Activated CD4-positive, alpha-beta T cell treated with anti-CD3 and anti-CD28 coated beads, Interleukin-2, amount 50 U/mL, for 1 hour (primary cell): ENCODE data around the gene SF1.

Experiments used
- DNase-seq: peaks from one replicate; pipeline ENCODE4 v3.0.0-alpha.2; 2020

Gene SF1

DNA sequence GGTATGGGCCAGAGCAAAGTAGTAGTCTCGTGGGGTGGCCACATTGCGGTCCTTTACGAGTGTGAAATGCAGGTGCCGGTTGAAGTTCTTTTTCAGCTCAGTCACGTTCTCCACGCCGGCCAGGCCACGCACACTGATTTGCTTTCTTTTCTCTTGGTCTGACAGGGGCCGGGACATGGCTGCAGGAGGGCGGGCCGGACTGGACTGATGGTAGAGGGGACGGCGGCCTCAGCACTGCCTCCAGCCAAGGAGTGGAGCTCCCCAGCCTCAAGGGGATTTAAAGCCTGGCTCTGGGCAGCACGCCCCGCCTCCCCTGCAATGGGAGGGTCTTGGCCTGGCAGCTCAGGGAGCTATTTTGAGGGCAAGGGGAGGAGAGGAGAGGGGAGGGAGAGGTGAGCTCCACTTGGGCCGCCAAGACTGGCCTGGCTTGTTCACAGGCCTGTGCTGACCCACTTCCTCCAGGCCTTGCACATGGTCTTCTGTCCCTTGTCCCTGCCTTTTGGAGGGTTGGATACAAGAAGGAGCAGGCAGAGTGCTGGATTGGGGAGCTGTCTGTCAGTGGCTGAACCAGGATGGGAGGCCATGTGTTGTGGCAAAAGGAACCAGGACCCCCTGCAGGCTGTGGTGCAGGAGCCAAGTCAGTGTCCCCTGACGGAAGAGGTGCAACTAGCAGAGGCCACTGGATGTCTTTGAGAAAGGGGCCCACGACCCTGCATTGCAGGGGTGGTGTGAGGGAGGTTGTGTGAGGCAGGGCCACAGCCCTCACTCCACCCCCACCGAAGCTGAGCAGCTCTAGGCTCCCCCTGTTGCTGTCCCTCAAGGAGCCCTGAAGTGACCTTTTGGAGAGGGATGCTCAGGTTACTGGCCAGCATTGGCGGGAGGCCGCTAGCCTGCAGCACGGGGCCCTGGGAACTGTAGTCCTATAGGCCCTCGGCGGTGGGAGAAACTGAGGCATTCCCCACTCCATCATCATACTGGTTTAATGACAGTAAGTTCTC is 18.3 kb downstream of the SF1 start, which contains the start of gene PYGM:
Gene PYGM (minus strand): TSS at position 253 of the 998 bp plus-strand sequence. CDS start 76 bp downstream, at position 177.
- DNase-seq, result no peak

DNA sequence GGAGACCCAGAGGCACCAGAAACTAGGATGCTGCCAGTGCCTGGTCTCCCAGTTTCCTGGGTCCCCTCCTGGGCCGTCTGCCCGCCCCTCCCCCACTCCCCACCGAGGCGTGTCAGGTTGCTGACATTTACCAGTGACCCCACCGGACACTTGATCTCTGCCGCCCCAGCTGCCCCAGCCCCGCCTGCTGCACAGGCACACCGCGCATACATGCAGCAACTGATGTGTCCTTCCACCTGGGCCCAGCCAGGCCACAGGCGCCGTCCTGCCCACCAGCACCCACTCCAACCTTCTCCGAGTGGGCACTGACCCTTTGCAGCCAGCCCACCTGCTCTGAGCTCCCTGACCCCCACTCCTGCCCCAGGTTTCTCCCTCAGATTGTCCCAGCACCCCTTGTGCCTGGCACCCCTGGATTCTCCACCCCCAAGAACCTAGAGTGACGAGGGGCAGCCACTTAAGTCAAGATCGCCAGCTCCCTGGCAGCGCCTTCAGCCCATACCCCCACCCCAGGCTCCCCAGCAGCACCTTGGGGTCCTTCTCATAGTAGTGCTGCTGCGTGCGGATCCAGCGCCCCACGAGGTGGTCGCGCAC is 19.1 kb downstream of the SF1 start:
- DNase-seq, result no peak

- no peak for DNase-seq
These were observed 19.8 kb downstream of the SF1 start for GRCh38 chr11:64758330-64759079.

- no peak for DNase-seq
These were observed 20.6 kb downstream of the SF1 start for GRCh38 chr11:64757549-64758329.

DNA sequence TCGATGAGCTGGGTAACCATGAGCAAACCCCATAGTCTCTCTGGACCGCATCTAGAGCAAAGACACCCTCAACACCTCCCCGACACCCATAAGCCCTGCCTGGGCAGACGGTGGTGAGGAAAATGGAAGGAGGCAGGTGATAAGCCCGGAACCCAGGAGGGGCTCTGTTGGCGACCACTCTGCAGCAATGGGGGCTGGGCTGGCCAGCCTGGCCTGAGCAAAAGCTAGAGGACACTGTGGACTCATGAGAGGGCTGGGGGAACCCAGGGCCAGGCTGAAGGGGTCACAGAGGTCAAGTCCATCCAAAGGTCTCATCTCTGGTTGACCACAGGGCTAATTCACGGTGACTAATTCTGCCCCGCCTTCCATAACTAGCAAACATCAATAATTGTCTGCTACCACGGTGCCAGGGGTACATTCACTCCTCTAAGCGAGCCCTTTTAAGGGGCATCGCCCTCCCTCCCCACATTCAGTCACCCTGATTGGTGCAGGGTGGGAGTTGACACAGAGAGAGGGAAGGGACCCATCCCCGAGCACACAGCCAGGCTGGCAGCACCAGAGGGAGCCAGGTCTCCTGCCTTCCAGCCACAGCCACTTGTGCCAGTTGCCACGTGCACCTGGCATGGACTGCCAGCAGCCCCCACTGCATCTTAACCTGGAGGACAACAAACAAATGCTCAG is 22.5 kb downstream of the SF1 start:
- DNase-seq, result no peak

GRCh38 chr11:64754919-64755662 is 23.3 kb downstream of the SF1 start:
- no peak for DNase-seq

DNA sequence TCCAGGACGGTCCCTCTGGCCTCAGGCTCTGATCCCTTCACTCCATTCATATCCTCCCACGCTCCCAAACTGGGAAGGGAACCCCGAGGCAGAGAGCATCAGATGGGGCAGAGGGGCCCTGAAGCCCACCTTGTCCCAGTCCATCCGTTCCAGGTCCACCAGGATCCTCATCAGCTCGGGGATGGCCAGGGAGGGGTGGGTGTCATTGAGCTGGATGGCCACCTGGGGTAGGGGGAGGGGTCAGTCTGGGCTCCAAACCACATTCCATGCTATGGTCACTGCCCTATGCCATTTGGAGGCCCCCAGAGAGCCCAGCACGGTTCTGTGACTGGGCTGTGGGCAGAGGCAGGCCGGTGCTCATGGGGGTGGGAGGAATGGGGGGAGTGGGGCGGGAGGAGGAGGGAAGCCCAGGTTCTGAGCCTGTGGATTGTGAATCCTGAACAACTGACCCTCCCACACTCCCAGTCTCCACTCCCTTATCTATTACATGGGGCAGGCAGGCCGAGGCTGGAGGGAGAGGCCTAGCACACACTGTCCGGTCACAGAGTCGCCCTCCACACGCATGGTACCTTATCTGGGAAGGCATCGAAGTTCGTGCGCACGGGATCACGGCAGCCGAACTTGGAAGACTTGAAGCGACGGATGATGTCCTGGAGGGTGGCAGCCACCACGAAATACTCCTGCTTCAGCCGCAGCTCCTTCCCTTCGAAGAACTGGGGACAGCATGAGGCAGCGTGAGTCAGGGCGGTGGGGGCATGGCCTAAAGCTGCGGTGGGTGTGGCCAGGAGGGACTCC is 24.0 kb downstream of the SF1 start:
- no peak for DNase-seq

DNA sequence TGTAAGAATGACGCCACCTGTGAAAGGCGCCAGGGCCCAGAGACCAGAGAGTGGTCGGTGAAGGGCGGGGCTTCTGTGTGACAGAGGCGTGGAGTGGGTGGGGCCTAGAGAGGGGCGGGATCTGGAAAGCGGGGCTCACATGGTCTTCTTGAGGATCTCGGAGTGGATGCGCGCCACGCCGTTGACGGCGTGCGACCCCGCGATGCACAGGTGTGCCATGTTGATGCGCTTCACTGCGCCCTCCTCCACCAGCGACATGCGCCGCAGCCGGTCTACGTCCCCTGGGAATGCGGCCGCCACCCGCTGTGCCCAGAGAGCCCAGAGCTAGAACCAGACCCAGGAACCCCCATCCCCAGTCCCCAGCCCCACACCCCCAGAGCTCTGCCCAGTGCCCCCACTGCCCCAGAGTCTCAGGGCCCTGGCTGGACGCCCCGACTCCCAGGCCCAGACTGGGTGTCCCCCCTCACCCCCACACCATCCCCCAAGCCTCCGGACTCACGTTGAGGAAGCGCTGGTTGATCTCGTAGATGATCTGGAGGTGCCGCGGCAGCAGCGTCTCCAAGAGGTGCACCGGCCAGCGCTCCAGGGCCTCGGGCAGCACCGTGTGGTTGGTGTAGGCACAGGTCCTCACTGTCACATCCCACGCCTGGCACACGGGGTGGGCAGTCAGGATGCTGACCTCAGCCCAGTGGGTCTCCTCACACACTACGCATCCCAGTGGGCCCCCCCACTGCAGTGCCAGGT is 24.8 kb downstream of the SF1 start:
- DNase-seq, result no peak

DNA sequence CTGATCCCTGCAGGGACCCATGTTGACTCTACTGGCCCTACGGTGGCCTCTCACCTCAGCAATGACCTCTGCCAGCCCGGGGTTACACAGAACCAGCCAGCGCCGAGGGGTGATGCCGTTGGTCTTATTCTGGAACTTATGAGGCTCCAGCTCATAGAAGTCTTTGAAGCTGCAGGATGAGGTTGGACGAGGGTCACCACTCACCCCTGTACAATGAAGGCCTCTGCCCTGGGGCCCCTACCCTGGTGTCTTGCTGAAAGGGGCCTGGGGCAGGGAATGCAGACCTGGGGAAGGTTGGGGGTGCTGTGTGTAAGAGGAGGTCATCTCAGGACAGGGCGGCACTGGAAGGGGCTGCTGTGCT is 25.3 kb downstream of the SF1 start:
- no peak for DNase-seq

DNA sequence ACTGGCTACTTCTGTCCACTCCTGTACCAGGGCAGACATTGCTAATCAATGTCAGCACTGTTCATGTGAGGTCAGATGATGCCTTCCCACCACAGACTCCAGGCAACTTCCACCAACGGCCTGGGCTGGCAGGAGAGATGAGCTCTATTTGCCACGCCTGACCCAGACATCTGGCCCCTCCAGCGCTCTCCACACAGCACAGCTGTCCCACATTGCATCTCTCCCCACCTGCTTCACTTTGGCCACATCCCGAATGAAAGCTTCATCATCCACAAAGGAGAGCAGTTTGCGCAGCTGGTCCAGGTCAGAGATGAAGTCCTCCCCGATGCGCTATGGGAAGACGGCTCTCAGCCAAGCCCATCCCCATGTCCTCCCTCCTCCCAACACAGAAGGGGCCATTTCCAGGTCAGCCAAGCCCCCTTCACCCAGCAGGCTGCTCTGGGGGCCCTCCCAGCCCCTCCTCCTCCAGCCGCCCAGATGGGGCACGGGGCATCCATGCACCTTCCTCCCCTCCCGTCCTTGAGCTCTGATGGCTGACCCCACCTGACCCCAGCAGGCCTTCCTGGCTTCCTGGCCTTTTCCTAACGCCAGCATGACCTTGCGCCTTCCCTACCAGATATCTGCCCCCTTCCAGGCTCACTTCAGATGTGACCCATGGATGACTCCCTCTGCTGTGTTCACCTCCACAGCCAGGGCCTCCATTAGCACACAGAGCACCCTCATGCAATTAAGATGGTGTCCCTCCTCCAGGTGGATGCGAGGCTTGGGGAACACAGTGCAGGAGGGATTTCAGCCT is 26.0 kb downstream of the SF1 start:
- DNase-seq, result no peak

DNA sequence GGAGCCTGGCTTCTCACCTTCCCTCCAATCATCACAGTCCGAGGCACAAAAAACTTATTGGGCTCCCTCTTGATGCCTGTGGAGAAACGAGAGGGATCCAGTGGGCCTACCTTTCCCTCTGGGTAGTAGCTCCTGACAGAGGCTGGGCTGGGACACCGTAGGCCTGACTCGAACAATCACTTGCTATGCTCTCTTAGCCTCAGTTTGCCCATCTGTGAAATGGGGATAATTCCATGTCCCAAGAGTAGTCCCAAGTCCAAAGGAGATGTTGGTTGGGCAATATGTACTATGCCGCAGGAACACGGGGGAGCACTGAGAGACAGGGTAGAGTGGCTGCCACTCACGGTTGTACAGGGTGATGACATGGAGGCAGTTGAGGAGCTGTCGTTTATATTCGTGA is 26.8 kb downstream of the SF1 start:
- DNase-seq, result no peak

DNA sequence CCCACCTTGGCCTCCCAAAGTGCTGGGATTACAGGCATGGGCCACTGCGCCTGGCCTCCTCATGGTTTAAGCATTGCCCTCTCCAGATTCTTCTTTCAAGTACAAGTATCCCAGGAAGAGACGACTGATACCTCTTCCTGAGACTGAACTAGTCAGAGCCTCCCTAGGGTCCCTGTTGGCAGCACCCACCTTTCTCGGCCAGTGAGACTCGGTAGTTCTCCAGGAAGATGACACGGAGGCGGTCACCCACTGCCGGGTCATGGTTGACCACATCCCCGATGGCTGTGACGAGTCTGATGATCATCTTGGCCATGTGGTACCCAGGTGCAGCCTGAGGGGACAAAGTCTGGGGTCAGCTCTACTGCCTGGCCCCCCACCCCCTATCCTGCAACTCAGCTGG is 27.2 kb downstream of the SF1 start:
- no peak for DNase-seq

GRCh38 chr11:64750361-64751054 is 27.8 kb downstream of the SF1 start:
- no peak for DNase-seq

- no peak for DNase-seq
These were observed 30.2 kb downstream of the SF1 start for GRCh38 chr11:64747961-64748665.

DNA sequence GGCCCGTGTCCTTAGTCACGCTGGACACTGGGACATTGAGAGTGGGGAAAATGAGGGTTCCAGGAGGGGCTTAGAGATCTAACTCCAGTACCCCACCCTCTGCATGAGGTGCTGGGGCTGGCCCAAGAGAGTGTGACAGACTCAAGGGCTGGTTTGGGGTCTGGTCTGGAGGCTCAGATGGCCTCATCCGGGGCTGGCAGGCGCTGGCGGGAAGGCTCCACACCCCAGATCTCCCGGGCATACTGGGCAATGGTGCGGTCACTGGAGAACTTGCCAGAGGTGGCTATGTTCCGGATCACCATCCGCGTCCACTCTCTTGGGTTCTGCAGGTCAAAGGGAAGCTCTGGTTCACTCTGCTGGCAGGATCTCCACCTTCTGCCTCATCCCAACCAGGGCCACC is 31.9 kb downstream of the SF1 start:
- DNase-seq, result no peak

DNA sequence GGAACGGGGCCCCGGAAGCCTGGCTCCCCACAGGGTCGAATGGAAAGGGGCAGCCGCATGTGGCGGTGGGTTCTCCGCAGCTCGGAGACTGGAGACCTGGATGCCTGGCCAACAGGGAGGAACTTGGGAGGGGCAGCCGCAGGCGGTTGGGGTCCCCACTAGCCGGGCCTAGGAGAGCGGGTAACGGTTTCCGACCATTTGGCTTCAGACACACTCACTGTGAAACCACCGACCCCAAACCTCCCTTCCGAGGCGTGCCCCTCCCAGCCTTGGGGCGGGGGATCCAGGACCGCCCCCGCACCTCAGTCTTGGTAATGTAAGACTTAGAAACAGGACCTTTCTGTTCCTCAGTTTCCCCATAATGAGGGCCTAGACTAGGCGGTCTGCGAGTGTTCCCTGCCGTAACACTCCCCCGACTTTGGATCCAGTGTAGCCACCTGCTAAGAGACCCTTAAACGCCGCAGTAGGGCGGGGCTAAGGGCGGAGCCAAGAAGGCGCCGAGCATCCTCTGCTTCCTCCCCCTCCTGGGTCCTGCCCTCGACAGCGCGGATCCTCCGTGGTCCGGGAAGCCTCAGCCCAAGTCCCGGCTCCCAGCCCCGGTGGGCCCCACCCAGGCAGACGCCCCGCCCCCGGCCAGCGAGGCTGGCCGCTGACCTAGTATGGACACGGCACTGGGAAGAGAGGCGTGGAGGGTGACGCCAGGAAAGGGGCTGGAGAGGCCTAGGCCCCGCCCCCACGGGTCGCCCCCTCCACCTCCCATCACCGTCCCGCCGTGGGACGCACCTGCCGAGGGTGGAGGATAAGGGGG is 32.6 kb downstream of the SF1 start:
- DNase-seq, result peak; percentile 75

DNA sequence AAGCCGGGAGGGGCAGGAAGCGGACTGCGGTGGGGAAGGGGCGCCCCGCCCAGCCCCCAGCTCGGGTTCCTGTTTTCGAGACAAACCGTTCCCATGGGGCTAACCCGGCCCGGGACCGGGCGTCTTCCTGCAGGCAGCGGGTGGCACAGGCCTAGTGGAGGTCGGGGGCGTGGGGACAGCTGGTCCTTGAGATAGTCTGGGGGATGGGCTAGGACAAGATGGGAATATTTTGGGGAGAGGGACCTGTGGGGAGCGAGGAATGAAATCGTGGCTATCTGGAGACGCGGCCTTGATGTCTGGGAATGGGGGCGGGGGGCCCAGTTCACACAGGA is 33.2 kb downstream of the SF1 start:
- peak; percentile 82 for DNase-seq
